Stimulated activated CD4-positive, alpha-beta T cell treated with anti-CD3 and anti-CD28 coated beads, Interleukin-4, amount 100 ng/mL, for 4 hours (primary cell): ENCODE results near the gene U2SURP.

Experiments
- DNase-seq, 2 experiments: peaks; one replicate each; pipeline ENCODE4 v3.0.0-alpha.2; 2020

Gene U2SURP

GRCh38 chr3:143001369-143002082 is at the start of gene U2SURP:
Gene U2SURP (plus strand): TSS chr3:143001570. CDS start chr3:143001629, 59 bp downstream.
- DNase-seq = peak; percentile 83 to 90

GRCh38 chr3:142951794-142952193 is 49.6 kb upstream of the U2SURP start:
- no peak for DNase-seq

- no peak for DNase-seq
Measured at GRCh38 chr3:142952272-142953193, 48.8 kb upstream of the U2SURP start.

GRCh38 chr3:142953443-142953842 is 47.9 kb upstream of the U2SURP start:
- DNase-seq = no peak

- peak; percentile 16 to 39 for DNase-seq
Measured at GRCh38 chr3:142958707-142959106, 42.7 kb upstream of the U2SURP start.

- DNase-seq = no peak
Measured at GRCh38 chr3:142960322-142960850, 41.0 kb upstream of the U2SURP start.

- DNase-seq = no peak
Measured at GRCh38 chr3:142961539-142961938, 39.8 kb upstream of the U2SURP start.

GRCh38 chr3:142962175-142962519 is 39.2 kb upstream of the U2SURP start:
- no peak for DNase-seq

- DNase-seq = no peak
Measured at GRCh38 chr3:142962520-142963233, 38.7 kb upstream of the U2SURP start.

- DNase-seq = peak in 1 of 2 experiments; percentile 5
Measured at GRCh38 chr3:142963234-142963515, 38.2 kb upstream of the U2SURP start.

- DNase-seq = peak in 1 of 2 experiments; percentile 20
Measured at GRCh38 chr3:142963516-142964448, 37.6 kb upstream of the U2SURP start, which contains the start of gene PAQR9. Gene PAQR9 (minus strand): TSS chr3:142963674. CDS start chr3:142963336, 338 bp downstream.

GRCh38 chr3:142965581-142965980 is 35.8 kb upstream of the U2SURP start:
- no peak for DNase-seq

- no peak for DNase-seq
Measured at GRCh38 chr3:142966808-142967207, 34.6 kb upstream of the U2SURP start.

- DNase-seq = no peak
Measured at GRCh38 chr3:142968319-142969025, 32.9 kb upstream of the U2SURP start.

- DNase-seq = no peak
Measured at GRCh38 chr3:142971431-142971830, 29.9 kb upstream of the U2SURP start.

GRCh38 chr3:142972092-142972753 is 29.1 kb upstream of the U2SURP start:
- no peak for DNase-seq

- DNase-seq = no peak
Measured at GRCh38 chr3:142973217-142974009, 28.0 kb upstream of the U2SURP start.

- DNase-seq = no peak
Measured at GRCh38 chr3:142975316-142975995, 25.9 kb upstream of the U2SURP start.
